GM21723 (cell line): ENCODE results near the gene AOX1.
"Not testable (repeated sequence)": the region's sequence is repeated elsewhere in the genome, so short reads cannot be mapped to it uniquely, and the experiment has no call there.

Experiments used
- ATAC-seq: cut with Tn5 transposase; IDR thresholded peaks from one replicate; pipeline ENCODE4 v1.9.1; 2021; ENCODE audit warnings: mild to moderate bottlenecking, moderate library complexity; ENCODE audit not compliant: unreplicated experiment

The AOX1 gene

GRCh38 chr2:200664770-200665494, 79.1 kb downstream of the AOX1 start:
- ATAC-seq, result no peak

GRCh38 chr2:200665626-200666453, 80.0 kb downstream of the AOX1 start:
- ATAC-seq, result no peak

DNA sequence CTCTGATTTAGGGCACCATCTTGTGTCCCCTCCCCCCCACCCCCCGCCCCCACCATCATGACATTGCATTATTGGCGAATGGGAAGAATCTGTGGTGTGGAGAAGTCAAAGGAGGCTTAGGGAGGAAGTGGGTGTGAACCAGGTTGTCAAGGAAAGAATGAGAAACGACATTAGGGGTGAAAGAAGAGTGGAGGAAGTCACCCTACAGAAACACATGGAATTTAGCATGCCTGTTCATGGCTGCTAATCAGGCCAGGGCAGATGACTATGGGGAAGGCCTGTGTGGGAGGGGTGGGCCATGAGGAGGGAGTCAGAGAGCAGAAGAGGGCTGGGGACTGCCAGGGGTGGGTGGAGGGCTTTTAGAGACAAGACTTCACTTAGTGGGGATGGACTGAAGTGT, 81.6 kb downstream of the AOX1 start:
- no peak for ATAC-seq

- no peak for ATAC-seq
Observed at GRCh38 chr2:200668478-200668877, 82.7 kb downstream of the AOX1 start.

DNA sequence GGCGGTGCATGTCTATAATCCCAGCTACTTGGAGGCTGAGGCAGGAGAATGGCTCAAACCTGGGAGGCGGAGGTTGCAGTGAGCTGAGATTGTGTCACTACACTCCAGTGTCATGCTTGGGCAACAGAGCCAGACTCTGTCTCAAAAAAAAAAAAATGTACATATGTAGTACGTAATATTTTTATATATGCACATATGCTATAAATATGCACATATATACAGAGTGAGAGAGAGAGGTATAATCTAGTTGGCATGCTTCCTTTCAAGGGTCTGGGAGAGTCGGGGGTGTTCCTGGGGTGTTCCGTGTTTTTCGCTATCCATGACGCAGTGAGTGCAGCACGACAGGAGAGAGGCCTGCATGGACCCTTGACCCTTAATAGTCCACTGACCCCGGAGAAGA, 83.5 kb downstream of the AOX1 start:
- no peak for ATAC-seq

- no peak for ATAC-seq
Observed at GRCh38 chr2:200670313-200670712, 84.5 kb downstream of the AOX1 start.

- ATAC-seq, result no peak
Observed at GRCh38 chr2:200670751-200671150, 84.9 kb downstream of the AOX1 start.

- ATAC-seq, result no peak
Observed at GRCh38 chr2:200673191-200673590, 87.4 kb downstream of the AOX1 start.

DNA sequence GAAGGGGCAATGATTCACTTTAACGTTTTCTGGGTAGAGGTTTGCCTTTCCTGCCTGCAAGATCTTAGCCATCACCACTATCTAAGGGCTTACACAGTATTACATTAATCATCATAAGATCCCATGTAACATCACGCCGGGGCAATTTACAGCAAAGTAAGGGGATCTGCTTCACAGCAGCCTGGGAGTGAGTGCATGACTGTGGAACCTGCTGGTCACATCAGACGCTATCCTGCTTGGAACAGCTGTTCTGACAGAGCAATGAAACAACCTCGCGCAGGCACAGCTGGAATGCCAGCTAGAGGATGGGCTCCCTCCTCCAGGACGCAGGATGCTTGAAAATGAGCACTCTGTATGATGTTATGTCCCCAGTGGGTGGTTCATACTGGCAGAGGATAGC, 89.0 kb downstream of the AOX1 start:
- ATAC-seq, result no peak

GRCh38 chr2:200677171-200677570, 91.4 kb downstream of the AOX1 start:
- ATAC-seq, result no peak

DNA sequence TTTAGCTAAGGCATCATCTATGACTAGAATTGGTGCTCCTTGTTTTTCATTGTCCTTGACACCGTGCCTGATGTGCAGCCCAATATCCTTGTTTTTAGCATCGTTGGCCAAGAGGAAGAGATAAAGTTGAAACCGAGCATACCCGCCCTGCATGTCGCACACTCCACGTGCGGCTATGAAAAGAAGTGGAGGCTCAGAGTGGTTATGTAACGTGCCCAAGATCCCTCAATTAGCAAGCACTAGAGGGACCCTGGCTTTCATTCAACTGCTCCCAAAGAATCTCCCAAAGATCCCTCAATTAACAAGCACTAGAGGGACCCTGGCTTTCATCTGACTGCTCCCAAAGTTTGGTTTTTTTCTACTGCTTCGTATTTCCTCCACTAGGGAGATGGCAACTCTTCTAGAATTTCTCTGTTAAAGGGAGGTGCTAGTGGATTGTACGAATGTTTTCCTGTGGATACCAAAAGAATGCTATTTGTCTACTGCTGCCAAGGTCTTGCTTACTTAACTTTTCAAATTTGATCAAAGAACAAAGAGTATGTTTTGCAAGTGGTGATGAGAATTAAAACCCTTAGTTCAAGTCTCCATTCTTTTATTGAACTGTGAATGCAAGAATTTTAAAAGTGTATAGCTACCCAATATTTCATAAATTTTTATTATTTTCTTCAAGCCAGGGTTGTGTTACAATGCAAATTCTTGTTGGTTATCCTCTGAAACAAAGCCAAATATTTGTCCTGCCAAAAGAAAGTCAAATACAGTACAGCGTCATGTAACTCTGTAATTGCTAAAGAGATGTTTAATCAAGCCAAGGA, 92.1 kb downstream of the AOX1 start:
- no peak for ATAC-seq

- no peak for ATAC-seq
Observed at GRCh38 chr2:200679127-200679526, 93.3 kb downstream of the AOX1 start.

- ATAC-seq, result no peak
Observed at GRCh38 chr2:200679535-200679934, 93.7 kb downstream of the AOX1 start.

DNA sequence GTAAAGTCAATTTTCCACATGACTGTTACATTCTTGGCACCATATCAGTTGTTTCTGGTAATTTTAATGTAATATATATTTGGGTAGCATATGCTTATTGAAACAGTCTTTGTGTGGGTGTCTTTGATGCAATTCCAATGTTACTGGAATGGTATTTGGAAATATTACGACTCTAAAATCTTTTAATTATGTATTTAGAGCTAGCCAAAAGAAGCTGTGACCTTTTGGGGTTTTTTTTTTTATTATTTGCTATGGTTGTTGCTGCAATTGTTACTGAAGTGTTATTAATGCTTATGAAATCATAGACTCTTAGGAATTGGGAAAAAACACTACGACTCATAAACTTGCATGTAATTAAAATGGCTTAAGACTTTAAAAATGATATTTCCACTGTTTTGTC, 95.9 kb downstream of the AOX1 start:
- no peak for ATAC-seq

GRCh38 chr2:200682407-200682806, 96.6 kb downstream of the AOX1 start:
- ATAC-seq, result not testable (repeated sequence)

- no peak for ATAC-seq
Observed at GRCh38 chr2:200687922-200688920, 102.4 kb downstream of the AOX1 start.

GRCh38 chr2:200689115-200689514, 103.3 kb downstream of the AOX1 start:
- no peak for ATAC-seq

DNA sequence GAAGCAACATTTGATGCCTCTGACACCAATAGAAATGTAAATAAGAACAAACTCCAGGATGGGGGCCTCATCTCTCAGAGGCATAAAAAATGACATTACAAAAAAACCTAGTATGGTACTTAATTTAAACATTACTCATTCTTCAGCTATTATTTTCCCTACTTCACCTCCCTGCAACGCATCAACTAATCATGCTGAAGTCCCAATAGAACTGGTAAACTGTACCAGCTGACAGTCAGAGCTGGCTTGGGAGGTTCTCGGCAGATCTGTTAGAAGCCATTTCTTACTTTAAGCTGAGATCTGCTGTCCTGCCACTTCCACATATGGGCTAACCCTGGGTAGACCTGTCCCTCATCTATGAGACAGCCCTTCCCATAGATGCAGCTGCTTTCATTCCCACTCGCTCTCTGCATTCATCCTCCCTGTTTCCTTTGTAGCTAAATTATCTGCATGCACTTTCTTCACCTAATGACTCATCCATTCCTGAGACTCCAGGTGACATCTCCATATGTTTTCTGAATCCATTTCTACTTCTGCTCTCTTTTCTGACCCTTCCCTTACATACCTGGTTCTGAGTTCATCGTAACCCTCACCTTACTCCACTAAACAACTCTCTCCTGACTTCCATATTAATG, 108.1 kb downstream of the AOX1 start:
- no peak for ATAC-seq

GRCh38 chr2:200695191-200695590, 109.4 kb downstream of the AOX1 start:
- no peak for ATAC-seq

- no peak for ATAC-seq
Observed at GRCh38 chr2:200695601-200696000, 109.8 kb downstream of the AOX1 start.
